Measurements from ENCODE around the gene HES2.
"Not testable (repeated sequence)": the region's sequence is repeated elsewhere in the genome, so short reads cannot be mapped to it uniquely, and the experiment has no call there.

Gene HES2

DNA sequence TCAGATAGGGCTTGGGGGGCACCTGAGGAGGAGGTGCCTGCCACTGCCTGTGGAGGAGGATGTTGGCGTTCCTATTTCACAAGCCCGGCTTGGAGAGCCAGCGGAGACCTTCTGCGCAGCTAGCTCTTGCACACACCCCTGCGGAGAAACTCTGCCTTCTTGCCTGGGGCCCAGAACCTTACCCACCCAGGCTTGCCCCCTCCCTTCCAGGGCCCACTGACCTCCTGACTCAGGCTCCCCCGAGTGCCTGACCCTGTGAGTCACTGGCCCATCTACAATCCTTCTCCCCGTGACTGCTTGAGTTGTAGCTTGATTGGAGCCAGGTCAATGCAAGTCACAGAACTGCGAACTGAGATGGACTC is 3.4 kb downstream of the HES2 start:
- no peak for DNase-seq

DNA sequence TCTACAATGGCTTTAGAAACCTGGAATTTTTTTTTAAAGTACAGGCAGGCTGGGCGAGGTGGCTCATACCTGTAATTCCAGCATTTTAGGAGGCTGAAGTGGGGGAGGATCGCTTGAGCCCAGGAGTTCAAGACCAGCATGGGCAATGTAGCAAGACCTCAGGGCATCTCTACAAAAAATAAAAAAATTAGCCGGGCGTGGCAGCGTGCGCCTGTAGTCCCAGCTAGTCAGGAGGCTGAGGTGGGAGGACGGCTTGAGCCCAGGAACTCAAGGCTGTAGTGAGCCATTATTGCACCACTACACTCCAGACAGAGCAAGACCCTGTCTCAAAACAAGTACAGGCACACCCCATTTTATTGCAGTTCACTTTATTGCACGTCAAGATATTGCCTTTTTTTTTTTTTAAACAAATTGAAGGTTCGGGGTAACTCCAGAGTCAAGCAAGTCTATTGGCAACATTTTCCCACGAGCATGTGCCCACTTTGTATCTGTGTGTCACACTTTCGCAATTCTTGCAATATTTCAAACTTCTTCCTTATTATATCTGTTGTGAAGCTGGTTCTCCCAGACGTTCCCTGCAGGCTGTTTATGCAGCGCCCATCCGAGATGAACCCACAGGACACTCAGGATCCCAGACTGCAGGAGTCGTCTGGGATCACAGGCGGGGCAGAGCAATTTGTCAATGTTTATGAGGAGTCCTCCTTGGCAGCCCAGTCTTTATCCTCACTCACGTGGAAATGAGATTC is 4.7 kb downstream of the HES2 start:
- no peak for DNase-seq

DNA sequence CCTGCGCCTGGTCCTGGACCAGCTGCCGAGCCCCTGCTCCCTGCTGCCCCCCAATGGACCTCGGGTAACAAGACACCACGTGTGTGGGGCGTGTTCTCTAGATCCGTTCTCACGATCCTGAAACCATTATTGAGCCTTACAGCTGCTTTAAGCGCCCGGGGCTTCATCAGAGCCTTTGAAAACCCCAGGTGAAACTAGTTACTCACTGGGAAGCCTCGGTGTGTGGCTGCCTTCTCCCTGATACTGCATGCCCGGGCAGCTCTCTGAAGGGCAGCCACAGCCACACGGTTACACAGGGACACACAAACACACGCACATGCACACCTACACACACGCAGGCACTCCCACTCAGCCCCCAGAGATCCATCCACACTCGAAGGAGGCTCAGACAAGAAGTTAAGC is 5.3 kb downstream of the HES2 start:
- DNase-seq: no peak

DNA sequence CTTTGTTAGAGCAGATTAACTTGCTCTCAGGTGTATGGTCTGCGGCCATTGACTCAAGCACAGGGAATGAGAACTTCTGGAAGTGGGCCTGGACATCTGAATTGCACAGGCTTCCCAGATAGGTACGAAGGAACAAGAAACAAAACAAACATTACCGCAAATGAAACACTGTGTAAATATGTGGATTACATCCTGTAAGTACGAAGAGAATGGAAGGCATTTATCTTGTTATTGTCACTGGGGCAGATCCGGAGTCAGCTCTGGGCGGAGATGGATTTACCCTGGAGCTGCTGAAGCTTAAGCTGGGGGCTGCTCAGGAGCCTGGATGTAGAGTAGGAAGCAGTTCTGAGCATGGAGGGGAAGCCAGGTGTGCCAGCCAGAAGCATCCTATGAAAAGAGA is 6.8 kb downstream of the HES2 start:
- DNase-seq: no peak

DNA sequence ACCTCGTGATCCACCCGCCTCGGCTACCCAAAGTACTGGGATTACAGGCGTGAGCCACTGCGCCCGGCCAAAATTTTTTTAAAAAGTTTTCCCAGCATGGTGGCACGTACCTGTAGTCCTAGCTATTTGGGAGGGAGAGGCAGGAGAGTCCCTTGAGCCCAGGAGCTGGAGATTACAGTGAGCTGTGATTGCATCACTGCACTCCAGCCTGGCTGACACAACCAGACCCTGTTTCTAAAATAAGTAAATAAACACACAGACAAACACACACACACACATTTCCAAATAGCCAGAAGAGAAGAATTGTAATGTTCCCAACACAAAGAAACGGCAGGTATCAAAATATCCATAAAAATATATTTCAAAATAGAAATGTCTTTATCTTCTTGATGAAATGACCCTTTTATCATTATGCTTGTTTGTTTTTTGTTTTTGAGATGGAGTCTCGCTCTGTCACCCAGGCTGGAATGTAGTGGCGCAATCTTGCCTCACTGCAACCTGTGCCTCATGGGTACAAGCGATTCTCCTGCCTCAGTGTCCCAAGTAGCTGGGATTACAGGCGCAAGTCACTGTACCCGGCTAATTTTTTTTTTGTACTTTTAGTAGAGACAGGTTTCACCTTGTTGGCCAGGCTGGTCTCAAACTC is 9.3 kb downstream of the HES2 start:
- no peak for DNase-seq

DNA sequence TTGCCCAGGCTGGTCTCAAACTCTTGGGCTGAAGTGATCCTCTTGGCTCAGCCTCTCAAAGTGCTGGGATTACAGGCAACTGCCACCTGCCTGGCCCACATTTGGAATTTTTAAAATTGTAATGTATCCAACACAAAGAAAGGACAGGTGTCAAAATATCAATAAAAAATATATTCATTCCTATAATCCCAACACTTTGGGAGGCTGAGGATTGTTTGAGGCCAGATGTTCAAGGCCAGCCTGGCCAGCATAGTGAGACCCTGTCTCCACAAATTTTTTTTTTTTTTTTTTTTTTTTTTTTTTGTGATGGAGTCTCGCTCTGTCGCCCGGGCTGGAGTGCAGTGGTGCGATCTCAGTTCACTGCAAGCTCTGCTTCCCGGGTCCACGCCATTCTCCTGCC is 10.0 kb downstream of the HES2 start:
- no peak for DNase-seq

DNA sequence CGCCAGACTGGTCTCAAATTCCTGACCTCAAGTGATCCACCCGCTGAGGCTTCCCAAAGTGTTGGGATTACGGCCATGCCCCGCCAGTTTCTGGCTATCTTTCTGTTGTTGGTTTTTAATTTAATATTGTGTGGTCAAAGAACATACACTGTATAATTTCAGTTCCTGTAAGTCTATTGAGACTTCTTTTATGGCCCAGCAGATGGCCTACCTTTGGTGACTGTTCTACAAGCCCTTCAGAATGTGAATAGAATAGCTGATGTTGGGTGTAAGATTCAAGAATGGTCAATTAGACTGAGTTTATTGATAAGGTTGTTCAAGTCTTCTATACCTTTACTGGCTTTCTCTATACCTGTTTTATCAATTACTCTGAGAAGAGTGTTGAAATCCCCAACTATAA is 10.7 kb downstream of the HES2 start:
- DNase-seq: no peak

DNA sequence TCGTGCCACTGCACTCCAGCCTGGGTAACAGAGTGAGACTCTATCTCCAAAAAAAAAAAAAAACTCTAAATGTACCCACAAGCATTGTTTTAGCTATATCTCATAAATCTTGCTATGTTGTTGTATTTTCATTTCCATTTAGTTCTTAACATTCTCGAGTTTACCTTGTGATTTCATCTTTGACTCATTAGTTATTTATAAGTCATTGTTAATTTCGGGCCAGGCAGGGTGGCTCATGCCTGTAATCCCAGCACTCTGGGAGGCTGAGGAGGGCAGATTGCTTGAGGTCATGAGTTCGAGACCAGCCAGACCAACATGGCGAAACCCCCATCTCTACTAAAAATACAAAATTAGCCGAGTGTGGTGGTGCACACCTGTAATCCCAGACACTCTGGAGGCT is 11.7 kb downstream of the HES2 start:
- no peak for DNase-seq

DNA sequence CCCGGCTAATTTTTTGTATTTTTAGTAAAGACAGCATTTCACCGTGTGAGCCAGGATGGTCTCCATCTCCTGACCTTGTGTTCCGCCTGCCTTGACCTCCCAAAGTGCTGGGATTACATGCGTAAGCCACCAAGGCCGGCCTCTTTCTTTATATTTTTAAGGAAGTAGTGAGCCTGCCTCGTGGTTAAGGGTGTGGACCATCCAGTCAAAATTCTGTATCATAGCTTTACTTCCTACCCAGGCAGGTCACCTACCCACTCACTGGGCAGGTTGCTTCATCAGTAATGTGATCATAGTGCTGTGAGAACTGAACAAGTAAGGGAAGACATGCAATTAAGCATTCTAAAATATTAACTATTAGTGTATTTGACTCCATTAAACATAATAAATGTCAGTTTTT is 18.0 kb downstream of the HES2 start:
- no peak for DNase-seq

DNA sequence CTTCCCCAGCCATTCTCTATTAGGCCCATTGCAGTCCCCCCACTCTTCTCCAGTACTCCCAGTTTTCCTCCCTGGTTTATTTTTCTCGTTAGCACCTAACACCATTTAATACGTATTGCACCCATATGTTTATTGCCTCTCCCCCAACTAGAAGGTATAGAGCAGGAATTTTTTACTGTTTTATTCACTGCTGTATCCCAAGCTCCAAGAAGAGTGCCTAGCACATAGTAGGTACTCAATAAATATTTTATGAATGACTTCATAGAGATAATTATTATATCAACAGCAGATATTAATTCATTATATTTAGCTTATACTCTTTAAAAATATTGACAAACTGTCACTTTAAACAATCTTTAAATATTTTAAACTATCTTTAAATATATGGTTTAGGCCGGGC is 20.4 kb downstream of the HES2 start:
- no peak for DNase-seq

DNA sequence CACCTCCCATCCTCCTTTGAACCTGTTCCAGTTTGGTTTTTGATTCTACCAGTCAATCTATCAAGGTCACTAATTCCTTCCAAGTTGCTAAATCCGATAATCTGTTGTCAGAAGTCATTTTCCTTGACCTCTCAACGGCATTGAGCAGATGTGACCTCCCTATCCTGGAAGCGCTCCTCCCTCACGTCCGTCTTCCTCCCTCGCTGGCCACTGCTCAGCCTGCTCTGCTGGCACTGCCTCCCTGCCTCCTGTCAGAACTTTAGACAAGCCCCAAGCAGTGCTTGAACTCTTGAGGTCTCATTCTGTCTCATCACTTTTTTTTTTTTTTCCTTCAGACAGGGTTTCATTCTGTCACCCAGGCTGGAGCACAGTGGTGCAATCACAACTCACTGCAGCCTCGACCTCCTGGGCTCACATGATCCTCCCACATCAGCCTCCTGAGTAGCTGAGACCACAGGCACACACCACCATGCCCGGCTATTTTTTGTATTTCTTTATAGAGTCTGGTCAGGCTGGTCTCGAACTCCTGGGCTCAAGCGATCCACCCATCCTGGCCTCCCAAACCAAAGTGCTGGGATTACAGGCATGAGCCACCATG is 21.8 kb downstream of the HES2 start:
- no peak for DNase-seq

DNA sequence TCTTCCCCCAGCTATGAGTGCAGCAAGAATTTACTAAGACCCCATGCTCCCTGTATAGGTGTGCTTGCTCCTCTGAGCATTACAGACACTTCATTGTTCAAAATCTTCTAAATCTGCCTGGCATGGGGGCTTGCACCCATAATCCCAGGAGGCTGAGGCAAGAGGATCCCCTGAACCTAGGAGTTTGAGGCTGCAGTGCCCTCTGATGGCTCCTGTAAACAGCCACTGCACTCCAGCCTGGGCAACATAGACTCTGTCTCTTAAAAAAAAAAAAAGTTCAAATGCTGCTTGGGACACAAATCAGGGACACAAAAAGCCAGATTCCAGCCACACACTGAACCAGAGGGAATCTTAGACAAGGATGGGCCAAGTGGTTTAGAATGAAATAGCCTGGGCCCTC is 22.7 kb downstream of the HES2 start:
- no peak for DNase-seq

DNA sequence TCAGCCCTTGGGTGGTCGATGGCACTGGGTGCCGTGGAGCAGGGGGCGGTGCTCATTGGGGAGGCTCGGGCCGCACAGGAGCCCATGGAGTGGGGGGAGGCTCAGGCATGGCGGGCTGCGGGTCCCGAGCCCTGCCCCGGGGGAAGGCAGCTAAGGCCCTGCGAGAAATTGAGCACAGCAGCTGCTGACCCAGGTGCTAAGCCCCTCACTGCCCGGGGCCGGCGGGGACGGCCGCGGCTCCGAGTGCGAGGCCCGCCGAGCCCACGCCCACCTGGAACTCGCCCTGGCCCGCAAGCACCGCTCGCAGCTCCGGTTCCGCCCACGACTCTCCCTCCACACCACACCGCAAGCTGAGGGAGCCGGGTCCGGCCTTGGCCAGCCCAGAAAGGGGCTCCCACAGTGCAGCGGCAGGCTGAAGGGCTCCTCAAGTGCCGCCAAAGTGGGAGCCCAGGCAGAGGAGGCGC is 23.9 kb downstream of the HES2 start:
- DNase-seq: not testable (repeated sequence)

DNA sequence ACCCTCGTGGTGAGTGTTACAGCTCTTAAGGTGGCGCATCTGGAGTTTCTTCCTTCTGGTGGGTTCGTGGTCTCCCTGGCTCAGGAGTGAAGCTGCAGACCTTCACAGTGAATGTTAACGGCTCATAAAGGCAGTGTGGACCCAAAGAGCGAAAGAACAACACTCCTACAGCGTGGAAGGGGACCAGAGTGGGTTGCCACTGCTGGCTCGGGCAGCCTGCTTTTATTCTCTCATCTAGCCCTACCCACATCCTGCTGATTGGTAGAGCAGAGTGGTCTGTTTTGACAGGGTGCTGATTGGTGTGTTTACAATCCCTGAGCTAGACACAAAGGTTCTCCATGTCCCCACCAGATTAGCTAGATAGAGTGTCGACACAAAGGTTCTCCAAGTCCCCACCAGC is 24.6 kb downstream of the HES2 start:
- DNase-seq: not testable (repeated sequence)

DNA sequence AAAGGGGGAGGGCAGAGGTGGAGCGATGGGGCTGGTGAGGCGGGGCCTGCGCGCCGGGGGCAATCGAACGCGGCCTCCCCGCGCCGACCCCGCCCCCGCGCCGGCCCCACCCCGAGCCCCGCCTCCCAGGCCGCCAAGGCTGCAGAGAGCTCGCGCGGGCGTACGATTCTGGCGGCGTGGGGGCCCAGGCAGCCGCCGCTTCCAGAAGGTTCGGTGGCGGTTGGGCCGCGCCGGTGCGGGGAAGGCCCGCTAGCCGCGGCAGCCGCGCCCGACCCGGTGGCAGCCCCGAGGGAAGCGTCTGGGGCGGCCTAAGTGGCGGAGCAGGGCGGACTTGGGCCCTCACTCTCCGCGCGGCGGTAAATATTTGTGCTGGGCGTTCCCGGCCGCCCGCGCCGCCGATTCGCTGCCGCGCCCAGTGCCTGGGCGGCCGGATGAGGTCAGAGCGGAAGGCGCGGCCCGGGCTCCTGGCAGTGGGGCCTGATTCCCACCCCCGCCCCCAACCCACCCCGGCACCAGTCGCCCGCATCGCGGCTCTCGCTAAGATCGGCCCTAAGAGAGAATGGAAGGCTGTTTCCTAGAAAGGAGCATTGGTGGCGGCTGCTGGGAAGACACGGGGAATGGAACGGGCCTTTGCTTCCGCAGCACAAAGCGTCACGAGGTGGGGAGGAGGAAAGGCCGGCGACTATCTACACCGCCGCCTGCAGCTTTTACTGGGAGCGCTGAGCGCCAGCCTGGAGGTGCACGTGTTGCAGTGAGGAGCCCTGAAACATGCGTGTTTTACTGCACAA is 26.1 kb downstream of the HES2 start, which contains the start of gene ACOT7:
Gene ACOT7 (minus strand): TSS at position 368 of the 788 bp plus-strand sequence. CDS start 368 bp downstream, outside the sequence.
- DNase-seq: peak; percentile 44

DNA sequence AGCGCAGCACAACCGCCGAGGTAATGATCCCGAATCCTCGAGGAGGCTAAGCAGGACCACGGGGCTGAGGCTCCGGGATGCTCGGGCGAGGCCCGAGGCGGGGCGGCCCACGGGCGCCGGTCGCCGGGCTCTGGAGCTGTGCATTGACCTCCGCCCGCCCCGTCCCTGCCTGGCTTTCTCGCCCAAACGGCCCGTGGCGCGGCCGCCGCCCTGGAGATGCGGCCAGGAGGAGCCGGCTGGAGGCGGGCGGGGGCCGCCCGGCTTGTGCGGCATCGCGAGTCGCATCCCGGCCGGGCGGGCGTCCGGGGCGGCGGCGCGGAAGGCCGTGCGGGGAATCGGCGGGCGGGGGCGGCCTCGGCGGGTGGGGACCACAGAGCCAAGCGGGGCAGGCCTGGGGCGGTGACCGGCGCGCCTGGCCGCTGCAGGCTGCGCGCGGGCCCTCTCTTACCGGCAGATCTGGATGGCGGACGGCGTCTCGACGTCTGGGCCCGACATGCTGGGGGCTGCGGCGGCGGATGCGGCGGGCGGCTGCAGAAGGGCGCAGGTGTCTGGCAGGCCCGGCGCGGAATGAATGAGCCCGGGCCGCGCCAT is 26.8 kb downstream of the HES2 start:
- DNase-seq: no peak

DNA sequence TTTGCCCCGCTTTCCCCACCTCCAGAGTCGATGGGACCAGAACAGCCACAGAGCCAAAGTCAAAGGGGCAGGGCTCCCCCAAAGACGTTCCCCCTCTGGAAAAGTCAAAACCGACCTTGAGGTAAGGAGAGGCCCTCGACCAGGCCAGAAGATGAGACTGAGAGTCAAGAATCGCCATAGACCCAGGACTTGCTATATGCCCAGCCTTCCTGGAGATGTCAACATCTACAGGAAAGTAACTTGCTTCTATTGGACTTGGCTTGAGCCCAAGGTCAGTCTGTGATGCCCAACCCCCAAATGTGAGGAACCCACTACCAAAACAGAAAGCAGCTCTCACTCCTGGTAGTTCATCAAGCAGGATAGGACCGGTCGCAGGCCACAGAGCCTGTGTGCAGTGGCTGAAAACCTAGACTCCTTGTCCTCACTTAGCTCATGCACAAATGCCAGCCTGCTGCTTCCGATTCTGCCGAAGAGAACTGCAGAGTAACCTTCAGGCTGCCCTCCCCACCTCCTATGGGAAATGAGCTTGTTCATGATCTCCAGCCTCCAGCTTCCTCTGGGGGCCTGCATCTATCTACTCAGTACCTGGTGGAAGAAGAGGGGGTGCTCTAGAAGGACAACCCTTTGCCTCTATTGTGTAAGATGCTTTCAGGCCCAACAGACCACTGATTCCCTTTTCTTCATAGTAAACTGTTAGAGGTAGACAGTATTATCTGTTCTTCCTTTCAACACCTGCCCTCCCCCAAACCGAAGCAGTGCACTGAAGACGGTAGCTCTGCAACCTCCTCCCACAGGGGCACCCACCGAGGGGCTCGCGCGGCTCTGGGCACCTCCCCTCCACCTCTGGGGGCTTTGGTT is 27.5 kb downstream of the HES2 start:
- DNase-seq: no peak

DNA sequence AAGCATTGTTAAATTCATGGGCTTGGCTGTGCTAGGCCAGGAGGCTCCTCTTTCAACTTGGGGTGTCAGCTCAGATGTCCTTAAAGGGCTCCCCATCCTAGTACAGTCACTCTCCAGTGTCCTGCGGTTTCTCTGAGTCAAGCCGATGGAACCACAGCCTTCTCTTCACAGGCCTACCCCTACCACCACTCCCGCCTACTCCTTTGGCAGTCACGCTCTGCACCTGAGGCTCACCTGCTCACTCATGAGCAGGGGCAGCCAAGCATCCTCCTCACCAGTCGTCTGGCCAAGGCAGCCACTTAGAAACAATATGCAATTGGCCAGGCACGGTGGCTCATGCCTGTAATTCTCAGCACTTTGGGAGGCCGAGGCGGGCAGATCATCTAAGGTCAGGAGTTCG is 29.7 kb downstream of the HES2 start:
- no peak for DNase-seq

DNA sequence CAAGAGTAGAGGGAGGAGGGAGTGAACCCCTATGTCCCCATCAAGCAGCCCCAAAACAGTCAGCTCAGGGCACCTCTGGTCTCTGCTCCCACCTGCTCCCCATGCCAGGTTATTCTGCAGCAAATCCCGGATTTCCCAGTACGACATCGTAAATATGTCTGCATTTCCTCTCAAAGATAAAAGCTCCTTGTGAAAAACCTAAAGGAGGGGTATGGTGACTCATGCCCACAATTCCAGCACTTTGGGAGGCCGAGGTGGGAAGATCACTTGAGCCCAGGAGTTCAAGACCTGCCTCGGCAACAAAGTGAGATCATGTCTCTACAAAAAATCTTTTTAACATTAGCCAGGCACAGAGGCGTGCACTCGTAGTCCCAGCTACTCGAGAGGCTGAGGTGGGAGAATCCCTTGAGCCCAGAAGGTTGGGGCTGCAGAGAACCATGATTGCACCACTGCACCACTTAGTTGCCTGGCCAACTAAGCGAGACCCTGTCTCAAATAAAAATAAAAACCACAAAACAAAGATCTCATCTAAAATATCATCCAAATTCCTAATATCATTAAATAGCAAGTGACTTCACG is 33.3 kb downstream of the HES2 start:
- no peak for DNase-seq

DNA sequence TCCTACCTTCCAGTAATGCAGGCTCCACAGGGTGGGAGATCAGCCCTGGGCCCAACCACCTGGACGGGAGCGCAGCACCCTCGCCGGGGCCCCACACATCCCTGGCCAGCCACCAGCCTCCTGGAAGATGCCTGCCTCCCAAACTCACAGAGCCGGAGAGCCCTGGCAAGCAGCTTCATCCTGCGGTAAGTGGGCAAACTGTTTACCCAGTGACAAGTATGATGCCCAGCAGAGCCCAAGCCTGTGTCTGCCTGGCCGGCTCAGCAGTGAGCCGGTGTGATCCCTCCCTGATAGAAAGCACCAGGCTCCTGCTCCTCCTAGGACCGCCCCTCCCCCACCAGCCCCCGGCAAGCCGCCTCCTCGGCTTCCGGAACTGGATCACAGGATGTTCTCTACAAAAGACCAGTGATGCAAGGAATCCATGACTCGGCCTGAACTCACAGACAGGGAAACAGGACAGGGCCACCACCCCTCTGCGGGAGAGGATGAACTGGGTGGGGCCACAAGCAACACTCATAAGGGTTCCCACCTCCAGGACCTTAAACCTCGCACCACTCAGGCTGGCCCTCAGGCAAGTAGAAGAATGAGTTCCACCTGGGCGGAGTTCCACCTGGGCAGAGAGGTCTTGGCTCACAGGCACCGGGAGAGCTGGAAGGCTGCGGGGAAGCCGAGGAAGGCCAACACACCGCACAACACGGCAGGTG is 34.1 kb downstream of the HES2 start:
- no peak for DNase-seq

DNA sequence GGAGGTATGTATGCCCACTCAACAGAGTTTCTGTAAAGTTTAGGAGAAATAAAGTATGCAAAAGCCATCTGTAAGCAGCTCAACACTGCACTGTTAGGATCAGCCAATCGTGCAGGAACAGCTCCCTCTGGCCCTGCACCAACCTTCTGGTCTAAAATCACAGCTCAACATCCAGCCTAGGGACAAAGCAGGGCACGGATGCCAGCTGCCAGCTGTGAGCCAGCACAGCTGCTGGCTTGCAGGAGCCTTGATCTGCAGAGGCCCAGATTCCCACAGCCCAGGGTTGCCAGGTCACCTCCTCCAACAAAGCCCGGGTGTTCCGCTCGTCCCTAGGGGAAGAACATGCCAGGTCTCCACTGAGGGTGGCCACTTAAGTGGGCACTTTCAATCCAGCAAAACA is 34.8 kb downstream of the HES2 start:
- DNase-seq: peak; percentile 74
